Hippocampal formation (tissue), 2 donors: ENCODE results near the gene TMED1.

Experiments
- DNase-seq, 2 donors: peaks; one replicate each; lab custom pipeline; 2025; lab: John Stamatoyannopoulos, UW

The TMED1 gene

GRCh38 chr19:10831987-10832938 lies 3.7 kb downstream of the TMED1 start:
- DNase-seq = no peak

- DNase-seq = no peak
These were observed 4.9 kb downstream of the TMED1 start for GRCh38 chr19:10830931-10831779.

- DNase-seq = no peak
These were observed 5.6 kb downstream of the TMED1 start for GRCh38 chr19:10830370-10830769.

DNA sequence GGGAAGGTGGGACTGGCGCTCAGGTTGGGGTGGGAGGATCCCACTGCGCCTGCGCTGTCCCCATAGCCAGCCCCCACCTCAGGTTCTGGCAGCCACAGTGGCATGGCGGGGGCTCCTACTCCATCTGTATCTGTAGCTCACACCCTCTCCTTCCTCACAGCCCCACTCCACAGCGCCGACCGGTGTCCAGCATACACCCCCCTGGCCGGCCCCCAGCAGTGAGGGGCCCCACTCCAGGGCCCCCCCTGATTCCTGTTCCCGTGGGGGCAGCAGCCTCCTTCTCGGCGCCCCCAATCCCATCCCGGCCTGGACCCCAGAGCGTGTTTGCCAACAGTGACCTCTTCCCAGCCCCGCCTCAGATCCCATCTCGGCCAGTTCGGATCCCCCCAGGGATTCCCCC lies 6.0 kb downstream of the TMED1 start:
- no peak for DNase-seq

GRCh38 chr19:10828981-10829821 lies 6.8 kb downstream of the TMED1 start:
- DNase-seq = no peak

DNA sequence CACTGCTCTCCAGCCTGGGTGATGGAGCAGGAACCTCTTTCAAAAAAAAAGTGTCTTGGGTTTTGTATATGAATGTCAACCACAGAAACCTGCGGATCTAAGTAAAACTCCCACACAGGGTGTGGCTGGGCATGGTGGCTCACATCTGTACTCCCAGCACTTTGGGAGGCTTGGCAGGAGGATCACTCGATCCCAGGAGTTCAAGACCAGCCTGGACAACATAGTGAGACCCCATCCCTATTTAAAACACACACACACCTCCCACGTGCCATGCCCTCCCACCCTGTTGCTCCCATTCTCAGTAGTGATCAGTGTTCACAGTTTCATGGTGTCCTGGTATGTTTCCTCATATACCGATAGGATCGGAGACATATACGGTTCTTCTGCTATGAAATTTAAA lies 9.2 kb downstream of the TMED1 start:
- no peak for DNase-seq

DNA sequence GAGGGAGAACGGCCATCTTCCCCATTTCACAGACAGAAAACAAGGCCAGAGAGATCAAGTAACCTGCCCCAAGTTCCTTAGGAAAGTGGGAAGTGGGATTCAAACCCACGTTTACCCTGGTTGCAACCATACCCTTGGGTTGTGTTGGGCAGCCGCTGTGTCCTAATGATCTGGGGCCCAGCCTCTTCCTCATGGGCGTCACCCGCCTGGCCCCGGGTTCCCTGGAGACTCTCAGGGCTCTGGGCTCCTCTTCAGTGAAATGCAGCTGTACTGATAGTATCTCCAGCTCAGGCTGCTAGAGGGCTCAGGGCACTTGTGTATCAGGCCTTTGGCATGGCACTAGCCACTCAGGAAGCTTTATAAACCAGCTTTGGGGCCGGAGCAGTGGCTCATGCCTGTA lies 9.8 kb downstream of the TMED1 start:
- DNase-seq = no peak

DNA sequence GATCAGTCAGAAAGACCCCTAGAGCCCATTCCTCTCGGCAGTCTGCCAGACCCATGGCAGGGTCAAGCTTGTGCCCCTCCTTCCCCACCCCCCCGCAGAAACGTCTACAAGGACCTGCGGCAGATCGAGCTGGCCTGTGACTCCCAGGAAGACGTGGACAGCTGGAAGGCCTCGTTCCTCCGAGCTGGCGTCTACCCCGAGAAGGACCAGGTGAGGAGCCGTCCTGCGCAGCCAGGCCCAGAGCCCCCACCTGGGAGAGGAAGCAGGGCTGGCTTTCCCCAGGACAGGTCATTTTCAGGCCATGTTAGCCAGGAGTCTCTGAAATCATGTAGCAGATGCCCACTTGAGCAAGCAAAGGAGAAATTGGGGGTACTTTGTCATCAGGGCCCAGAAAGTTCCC lies 12.3 kb downstream of the TMED1 start:
- no peak for DNase-seq

DNA sequence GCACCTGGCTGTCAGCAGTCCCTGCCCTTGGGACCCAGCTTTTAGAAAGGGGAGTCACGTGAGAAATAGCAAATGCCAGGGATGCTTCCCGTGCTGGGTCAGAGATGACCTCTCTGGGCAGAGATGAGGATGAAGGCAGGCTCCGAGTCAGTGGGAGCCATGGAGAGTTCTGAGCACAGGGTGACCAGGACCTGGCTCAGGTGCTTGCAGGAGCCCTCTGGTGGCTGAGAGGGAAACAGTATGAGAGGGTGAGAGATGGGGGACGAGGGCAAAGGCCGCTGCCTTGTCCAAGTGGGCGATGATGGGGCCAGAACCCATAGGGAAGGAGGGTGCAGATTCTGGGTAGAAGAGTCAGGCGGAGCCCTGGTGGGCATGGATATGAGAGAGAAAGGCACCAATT lies 15.8 kb downstream of the TMED1 start:
- DNase-seq = no peak

- no peak for DNase-seq
These were observed 16.6 kb downstream of the TMED1 start for GRCh38 chr19:10819124-10820060.

DNA sequence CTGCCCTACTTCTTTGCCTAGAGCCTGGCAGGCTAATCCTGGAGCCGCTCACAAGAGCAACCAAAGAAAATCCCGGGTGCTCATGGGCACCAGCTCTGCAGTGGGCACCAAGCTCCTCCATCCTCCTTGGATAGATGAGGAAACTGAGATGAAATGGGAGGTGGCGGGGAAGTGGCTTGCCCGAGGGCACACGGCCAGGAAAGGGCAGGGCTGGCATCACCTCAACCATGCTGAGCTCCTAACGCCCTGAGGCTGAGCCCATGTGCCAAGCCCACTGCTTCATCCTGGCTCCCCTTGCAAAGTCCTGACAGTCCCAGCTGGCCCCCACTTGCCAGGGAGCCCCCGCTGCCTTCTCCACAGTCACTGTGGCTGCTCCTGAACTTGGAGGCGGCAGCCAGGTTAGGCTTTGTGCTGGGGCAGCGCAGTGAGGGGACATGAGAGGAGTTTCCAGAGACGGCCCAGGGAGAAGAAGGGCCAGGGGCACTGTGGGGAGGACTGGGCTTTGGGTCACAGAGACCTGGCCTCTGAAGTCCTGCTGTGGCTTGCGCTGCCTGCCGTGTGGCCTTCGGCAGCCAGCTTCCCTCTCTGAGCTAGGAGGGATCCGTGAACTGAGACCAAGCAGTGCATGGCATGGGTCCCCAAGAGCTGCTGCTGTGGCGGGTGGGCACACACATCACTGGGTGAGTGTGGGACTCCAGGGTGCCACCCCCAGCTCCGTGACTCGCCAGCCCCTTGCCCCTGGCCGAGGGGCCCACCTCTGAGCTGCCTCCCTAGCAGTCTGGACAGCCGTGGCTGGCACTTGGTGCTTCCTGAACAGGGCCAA lies 17.5 kb downstream of the TMED1 start:
- DNase-seq = no peak

DNA sequence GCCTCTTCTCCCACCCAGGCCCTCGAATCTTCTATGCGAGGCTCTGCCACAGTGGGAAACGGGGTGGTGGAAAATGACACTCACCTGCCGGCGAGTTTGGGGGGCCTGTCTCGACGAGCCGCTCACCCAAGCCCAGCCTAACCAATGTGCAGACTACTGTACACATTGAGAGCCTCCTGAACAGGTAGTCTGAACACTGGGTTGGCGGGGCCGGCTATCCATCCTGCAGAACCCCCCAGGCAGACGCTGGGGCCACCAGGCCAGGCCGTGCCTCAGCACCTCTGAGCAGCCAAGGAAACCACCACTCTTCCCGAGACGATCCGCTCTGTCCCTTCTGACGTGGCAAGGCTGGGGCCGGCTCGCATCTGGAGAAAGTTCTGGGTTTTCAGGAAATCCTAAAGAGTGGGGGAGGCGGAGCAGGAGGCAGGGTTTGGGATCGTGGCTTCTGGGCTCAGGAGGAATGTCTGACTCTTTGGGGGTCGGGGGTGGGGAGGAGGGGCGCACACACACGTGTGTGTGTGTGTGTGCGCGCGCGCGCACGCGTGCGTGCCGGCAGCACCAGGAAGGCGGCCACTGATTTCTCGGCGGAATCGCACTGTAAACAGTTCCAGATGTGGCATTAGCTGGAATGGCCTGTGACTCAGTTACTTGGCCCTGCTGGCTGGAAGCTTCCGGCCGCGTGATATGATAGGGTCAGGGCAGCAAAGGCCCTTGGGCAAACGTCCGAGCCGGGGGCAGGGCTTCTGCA lies 18.5 kb downstream of the TMED1 start:
- DNase-seq = no peak

DNA sequence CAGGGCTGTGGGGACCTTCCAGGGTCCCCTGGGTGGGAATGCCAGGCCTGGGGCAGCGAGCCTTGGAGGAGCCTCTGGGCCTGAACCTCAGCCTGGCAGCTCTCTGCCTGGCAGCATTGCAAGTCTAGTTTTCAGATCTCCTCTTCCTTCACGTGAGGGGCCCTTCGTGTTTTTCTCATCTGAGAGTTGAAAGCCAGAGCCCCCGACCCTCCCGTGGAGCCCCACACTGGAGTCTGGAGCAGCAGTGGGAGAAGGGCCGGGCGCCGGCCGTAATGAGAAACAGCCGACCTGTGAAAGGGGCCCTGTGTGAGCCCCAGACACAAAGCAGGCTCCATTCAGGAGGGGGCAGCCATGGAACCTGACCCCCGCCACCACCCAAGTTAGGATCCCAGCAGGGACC lies 19.3 kb downstream of the TMED1 start:
- no peak for DNase-seq

DNA sequence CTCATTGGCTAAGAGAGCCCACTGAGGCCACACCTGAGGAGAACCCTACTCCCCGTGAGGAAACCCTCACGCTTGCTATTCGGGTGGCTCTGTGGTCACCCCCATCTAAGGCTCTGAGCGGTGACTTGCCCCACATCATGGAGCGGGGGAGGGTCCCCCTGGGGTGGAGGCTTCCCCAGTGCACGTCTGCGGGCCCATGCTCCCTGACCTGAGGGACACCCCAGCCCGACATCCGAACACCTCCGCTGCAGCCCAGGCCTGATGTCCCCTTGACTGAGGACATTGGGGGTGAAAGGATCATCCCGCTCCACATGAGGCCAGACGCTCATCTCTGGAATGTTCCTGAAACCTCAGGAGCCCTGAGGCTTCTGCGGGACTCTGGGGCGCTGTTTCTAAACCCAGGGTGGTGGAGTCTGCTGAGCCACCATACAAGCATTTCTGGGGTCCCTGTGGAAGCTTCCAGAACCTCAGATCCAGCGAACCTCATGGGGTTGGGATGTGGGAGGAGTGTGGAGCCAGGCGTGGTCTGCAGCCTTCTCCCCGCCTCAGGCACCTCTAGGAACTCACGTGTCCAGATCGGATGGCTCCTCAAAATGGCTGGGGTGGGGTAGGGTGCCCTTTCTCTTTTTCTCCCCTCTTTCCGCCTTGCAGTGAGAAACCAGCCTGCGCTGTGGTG lies 19.9 kb downstream of the TMED1 start:
- DNase-seq = no peak

- DNase-seq = no peak
These were observed 20.9 kb downstream of the TMED1 start for GRCh38 chr19:10815007-10815536.

DNA sequence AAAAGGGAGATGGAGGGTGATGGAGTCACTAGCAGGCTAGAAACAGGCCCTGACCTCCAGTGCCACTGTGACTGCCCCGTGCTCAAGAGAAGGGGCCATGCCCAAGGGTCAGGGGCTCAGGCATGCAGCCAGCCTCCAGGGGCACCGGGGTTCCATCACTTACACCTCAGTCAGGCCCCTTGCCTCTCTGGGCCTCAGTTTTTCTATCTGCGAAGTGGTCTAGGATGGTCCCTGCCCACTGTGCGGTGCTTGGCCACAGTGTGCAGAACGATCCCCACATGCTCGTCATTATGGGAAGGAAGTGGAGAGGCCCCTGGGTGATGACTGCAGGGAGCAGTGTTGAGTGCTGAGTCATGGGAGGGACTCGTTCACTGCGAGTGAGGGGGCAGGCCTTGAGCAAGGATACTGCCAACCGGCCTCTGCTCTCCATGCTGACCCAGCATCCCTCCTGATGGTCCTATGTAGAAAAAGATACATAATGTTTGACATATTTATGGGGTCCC lies 23.1 kb downstream of the TMED1 start:
- no peak for DNase-seq

GRCh38 chr19:10812196-10812595 lies 23.8 kb downstream of the TMED1 start:
- DNase-seq = no peak
